CD4-positive, alpha-beta T cell treated with Interleukin-4 for 4 hours (primary cell): ENCODE data around the gene PDZK1IP1.
A peak's percentile ranks its signal among the peaks of the same experiment; 100 is the strongest.
"Not testable (repeated sequence)": the region's sequence is repeated elsewhere in the genome, so short reads cannot be mapped to it uniquely, and the experiment has no call there.

ENCODE experiments used
- DNase-seq: peaks from one replicate; pipeline ENCODE4 v3.0.0-alpha.2; 2020

The PDZK1IP1 gene

GRCh38 chr1:47179988-47180563, 9.8 kb downstream of the PDZK1IP1 start:
- no peak for DNase-seq

- peak; percentile 67 for DNase-seq
Measured at GRCh38 chr1:47179017-47179987, 10.5 kb downstream of the PDZK1IP1 start.

GRCh38 chr1:47178654-47179016, 11.2 kb downstream of the PDZK1IP1 start:
- DNase-seq = no peak

- DNase-seq = no peak
Measured at GRCh38 chr1:47178020-47178419, 11.8 kb downstream of the PDZK1IP1 start.

- peak; percentile 38 for DNase-seq
Measured at GRCh38 chr1:47175227-47175934, 14.5 kb downstream of the PDZK1IP1 start.

- no peak for DNase-seq
Measured at GRCh38 chr1:47174656-47175020, 15.2 kb downstream of the PDZK1IP1 start.

GRCh38 chr1:47172782-47173181, 17.1 kb downstream of the PDZK1IP1 start:
- no peak for DNase-seq

- DNase-seq = no peak
Measured at GRCh38 chr1:47164552-47164951, 25.3 kb downstream of the PDZK1IP1 start.

GRCh38 chr1:47161298-47162040, 28.4 kb downstream of the PDZK1IP1 start:
- no peak for DNase-seq

GRCh38 chr1:47160716-47161115, 29.1 kb downstream of the PDZK1IP1 start:
- DNase-seq = no peak

- not testable (repeated sequence) for DNase-seq
Measured at GRCh38 chr1:47157957-47158356, 31.9 kb downstream of the PDZK1IP1 start.

- DNase-seq = not testable (repeated sequence)
Measured at GRCh38 chr1:47156457-47156856, 33.4 kb downstream of the PDZK1IP1 start.

- not testable (repeated sequence) for DNase-seq
Measured at GRCh38 chr1:47149162-47149561, 40.7 kb downstream of the PDZK1IP1 start.

- DNase-seq = no peak
Measured at GRCh38 chr1:47147047-47147785, 42.6 kb downstream of the PDZK1IP1 start.

GRCh38 chr1:47146495-47146894, 43.3 kb downstream of the PDZK1IP1 start:
- not testable (repeated sequence) for DNase-seq

GRCh38 chr1:47143654-47144053, 46.2 kb downstream of the PDZK1IP1 start:
- not testable (repeated sequence) for DNase-seq

GRCh38 chr1:47140358-47140757, 49.5 kb downstream of the PDZK1IP1 start:
- DNase-seq = not testable (repeated sequence)

- no peak for DNase-seq
Measured at GRCh38 chr1:47137925-47138615, 51.8 kb downstream of the PDZK1IP1 start.

GRCh38 chr1:47137198-47137597, 52.6 kb downstream of the PDZK1IP1 start, which contains the start of gene CYP4A22:
Gene CYP4A22 (plus strand): TSS chr1:47137441. CDS start chr1:47137486, 45 bp downstream.
- no peak for DNase-seq
